Activated CD4-positive, alpha-beta T cell treated with anti-CD3 and anti-CD28 coated beads, Interleukin-10, Interleukin-2, amounts not matched to agents 100 ng/mL and 50 ng/mL, durations not matched to agents 16 hours and 8 hours (primary cell): ENCODE measurements around the gene ALKBH6.
"Not testable (repeated sequence)": the region's sequence is repeated elsewhere in the genome, so short reads cannot be mapped to it uniquely, and the experiment has no call there.

Experiments used
- DNase-seq: peaks from one replicate; pipeline ENCODE4 v3.0.0-alpha.2; 2020

The ALKBH6 gene

GRCh38 chr19:36014012-36014924 lies at the start of gene ALKBH6:
ALKBH6 (minus strand) TSS chr19:36014213; CDS start chr19:36013397, 816 bp downstream.
- peak; percentile 100 for DNase-seq

- no peak for DNase-seq
Measured at GRCh38 chr19:36061367-36061766, 47.4 kb upstream of the ALKBH6 start.

GRCh38 chr19:36060430-36060829 lies 46.4 kb upstream of the ALKBH6 start:
- no peak for DNase-seq

GRCh38 chr19:36059180-36059910 lies 45.3 kb upstream of the ALKBH6 start:
- no peak for DNase-seq

GRCh38 chr19:36058481-36059179 lies 44.6 kb upstream of the ALKBH6 start:
- DNase-seq, result no peak

GRCh38 chr19:36054733-36055686 lies 41.0 kb upstream of the ALKBH6 start, which contains the start of gene WDR62:
WDR62 (plus strand) TSS chr19:36054897; CDS start chr19:36054972, 75 bp downstream.
- peak; percentile 97 for DNase-seq

- DNase-seq, result peak; percentile 100
Measured at GRCh38 chr19:36054119-36054732, 40.2 kb upstream of the ALKBH6 start, which contains the start of gene THAP8. THAP8 (minus strand) TSS chr19:36054285; CDS start chr19:36054217, 68 bp downstream.

GRCh38 chr19:36051637-36052036 lies 37.6 kb upstream of the ALKBH6 start:
- no peak for DNase-seq

- DNase-seq, result no peak
Measured at GRCh38 chr19:36051236-36051635, 37.2 kb upstream of the ALKBH6 start.

GRCh38 chr19:36049080-36049698 lies 35.2 kb upstream of the ALKBH6 start:
- no peak for DNase-seq

GRCh38 chr19:36047835-36048234 lies 33.8 kb upstream of the ALKBH6 start:
- DNase-seq, result no peak

GRCh38 chr19:36046443-36047050 lies 32.5 kb upstream of the ALKBH6 start:
- DNase-seq, result no peak

GRCh38 chr19:36043952-36044351 lies 29.9 kb upstream of the ALKBH6 start:
- no peak for DNase-seq

- DNase-seq, result no peak
Measured at GRCh38 chr19:36041831-36042230, 27.8 kb upstream of the ALKBH6 start.

GRCh38 chr19:36041092-36041491 lies 27.1 kb upstream of the ALKBH6 start:
- DNase-seq, result not testable (repeated sequence)

GRCh38 chr19:36040495-36040894 lies 26.5 kb upstream of the ALKBH6 start:
- no peak for DNase-seq

GRCh38 chr19:36032251-36033104 lies 18.5 kb upstream of the ALKBH6 start, which contains the start of gene CLIP3:
CLIP3 (minus strand) TSS chr19:36032873; CDS start chr19:36032357, 516 bp downstream.
- DNase-seq, result peak; percentile 44

GRCh38 chr19:36031308-36031707 lies 17.3 kb upstream of the ALKBH6 start:
- no peak for DNase-seq
